ENCODE measurements around the gene PAX1. TPM values are rescaled to one million over a fixed set of nuclear protein-coding genes. Genes with fewer than 3 reads are reported as not detected.

PAX1 gene
- total and polyA plus RNA-seq, 8 donors: not detected

- Histone ChIP-seq H3K4me1 (no peaks in the 10 kb centered on the region), H3K9me3 (no peaks in the 10 kb centered on the region), H3K27me3 (peaks cover 0 to 56% (median 3%) of the 10 kb centered on the region in 4 donors), H3K27ac (no peak overlapping the region), H3K4me3 (no peak overlapping the region), H3K36me3 (no peaks in the 10 kb centered on the region)
- ATAC-seq: no peak
- TF ChIP-seq CTCF (IDR thresholded peaks at IDR 0.05): no peak
- no peak for DNase-seq
- 11 to 12% methylated on average over 3 of the region's 3 CpGs for WGBS, 2 donors
- no peak for FAIRE-seq
- intact Hi-C loops (cut with DNase I): no loop called here
Measured at GRCh38 chr20:21710341-21710740, 4.9 kb downstream of the PAX1 start.

GRCh38 chr20:21710863-21711431 lies 5.5 kb downstream of the PAX1 start:
- Histone ChIP-seq H3K4me3 (no peak overlapping the region), H3K4me1 (no peaks in the 10 kb centered on the region), H3K9me3 (no peaks in the 10 kb centered on the region), H3K36me3 (no peaks in the 10 kb centered on the region), H3K27ac (no peak overlapping the region), H3K27me3 (peaks cover 0 to 56% (median 3%) of the 10 kb centered on the region in 4 donors)
- no peak for TF ChIP-seq CTCF (IDR thresholded peaks at IDR 0.05)
- FAIRE-seq (no peak), DNase-seq (no peak), ATAC-seq (no peak)
- 18 to 22% methylated on average over 5 of the region's 5 CpGs for WGBS, 2 donors
- intact Hi-C loops (cut with DNase I): no loop called here

- Histone ChIP-seq H3K4me3 (no peak overlapping the region), H3K4me1 (no peaks in the 10 kb centered on the region), H3K9me3 (no peaks in the 10 kb centered on the region), H3K27me3 (peaks cover 0 to 47% (median 3%) of the 10 kb centered on the region in 4 donors), H3K27ac (no peak overlapping the region), H3K36me3 (no peaks in the 10 kb centered on the region)
- no peak for ATAC-seq
- FAIRE-seq: no peak
- DNase-seq: no peak
- intact Hi-C loops (cut with DNase I): no loop called here
- no peak for TF ChIP-seq CTCF (IDR thresholded peaks at IDR 0.05)
- WGBS, 2 donors: 5 to 6% methylated on average over 17 of the region's 17 CpGs
Measured at GRCh38 chr20:21712443-21713059, 7.1 kb downstream of the PAX1 start.

- Histone ChIP-seq H3K27me3 (peaks cover 0 to 38% (median 3%) of the 10 kb centered on the region in 4 donors), H3K9me3 (no peaks in the 10 kb centered on the region), H3K36me3 (no peaks in the 10 kb centered on the region), H3K4me1 (no peaks in the 10 kb centered on the region), H3K4me3 (no peak overlapping the region), H3K27ac (no peak overlapping the region)
- intact Hi-C loops (cut with DNase I): no loop called here
- no peak for TF ChIP-seq CTCF (IDR thresholded peaks at IDR 0.05)
- WGBS, 2 donors: 2 to 5% methylated on average over 15 of the region's 15 CpGs
- ATAC-seq (no peak), DNase-seq (no peak), FAIRE-seq (no peak)
Measured at GRCh38 chr20:21713470-21713869, 8.0 kb downstream of the PAX1 start.

GRCh38 chr20:21713901-21714296 lies 8.4 kb downstream of the PAX1 start:
- DNase-seq: no peak
- no peaks in the 10 kb centered on the region for H3K9me3 ChIP-seq
- H3K27ac ChIP-seq: no peak overlapping the region
- peaks cover 0 to 34% (median 1%) of the 10 kb centered on the region in 4 donors for H3K27me3 ChIP-seq
- intact Hi-C loops (cut with DNase I): no loop called here
- no peak for FAIRE-seq
- H3K36me3 ChIP-seq: no peaks in the 10 kb centered on the region
- no peak for TF ChIP-seq CTCF (IDR thresholded peaks at IDR 0.05)
- WGBS, 2 donors: 2 to 3% methylated on average over 26 of the region's 26 CpGs
- ATAC-seq: no peak
- H3K4me1 ChIP-seq: no peaks in the 10 kb centered on the region
- no peak overlapping the region for H3K4me3 ChIP-seq

Measured in pancreas (tissue), 10 donors.